GM12892 (cell line): ENCODE data around the gene LAMTOR5.

Experiments used
- POLR2A ChIP-seq: IDR thresholded peaks from 2 replicates; pipeline ENCODE4 v1.6.1; 2011; ENCODE audit warnings: low read depth, low read length, control low read depth
- POLR2AphosphoS5 ChIP-seq: IDR thresholded peaks from 2 replicates; pipeline ENCODE4 v1.6.1; 2011; ENCODE audit warnings: low read depth, low read length, control low read depth
- TAF1 ChIP-seq: IDR thresholded peaks from 2 replicates; pipeline ENCODE4 v1.6.1; 2011; ENCODE audit warnings: low read depth, mild to moderate bottlenecking, control low read depth, low read length, borderline replicate concordance

GRCh38 chr1:110426854-110427253 lies 19.4 kb upstream of the LAMTOR5 start:
- TF ChIP-seq POLR2A, result no peak
- TF ChIP-seq POLR2AphosphoS5, result no peak
- TF ChIP-seq TAF1, result no peak
